HepG2 (cell line): ENCODE data around the gene TYROBP. TPM values are rescaled to one million over a fixed set of nuclear protein-coding genes. Genes with fewer than 3 reads are reported as not detected.

Source experiments
- DNMT1 ChIP-seq: sonication (generic); formaldehyde crosslinking; IDR thresholded peaks from 2 replicates; pipeline ENCODE4 v1.5.1; 2020; ENCODE audit warnings: mild to moderate bottlenecking, missing genetic modification reagents
- GABPB1 ChIP-seq: IDR thresholded peaks from 2 replicates; pipeline ENCODE4 v1.6.1; 2016; ENCODE audit warnings: mild to moderate bottlenecking, missing genetic modification reagents, moderate library complexity, missing compliant biosample characterization
- HNRNPL ChIP-seq: fragments of 200-400 bp; formaldehyde crosslinking; IDR thresholded peaks from 2 replicates; pipeline ENCODE4 v1.6.1; 2017; ENCODE audit warnings: mild to moderate bottlenecking, low read depth, low read length
- HNRNPLL ChIP-seq: fragments of 200-400 bp; formaldehyde crosslinking; IDR thresholded peaks from 2 replicates; pipeline ENCODE4 v1.6.1; 2017; ENCODE audit warnings: mild to moderate bottlenecking, low read depth, low read length; ENCODE audit not compliant: poor library complexity, severe bottlenecking
- KDM1A ChIP-seq: IDR thresholded peaks from 2 replicates; pipeline ENCODE4 v1.6.1; 2016; ENCODE audit warnings: missing compliant biosample characterization
- MYC ChIP-seq: sonication (generic); formaldehyde crosslinking; IDR thresholded peaks from 2 replicates; pipeline ENCODE4 v1.9.0; 2021; ENCODE audit warnings: missing genetic modification reagents, borderline replicate concordance
- NR2C2 ChIP-seq: sonication (generic); formaldehyde crosslinking; IDR thresholded peaks from 2 replicates; pipeline ENCODE4 v1.4.0; 2020; ENCODE audit warnings: missing genetic modification reagents, mild to moderate bottlenecking, moderate library complexity, borderline replicate concordance
- RFX1 ChIP-seq: fragments of 450-650 bp; IDR thresholded peaks from 2 replicates; pipeline ENCODE4 v1.6.1; 2017
- RFX3 ChIP-seq: IDR thresholded peaks from 2 replicates; pipeline ENCODE4 v1.6.1; 2016; ENCODE audit warnings: missing biosample characterization, missing genetic modification reagents
- SAP130 ChIP-seq: IDR thresholded peaks from 2 replicates; pipeline ENCODE4 v1.6.1; 2016; ENCODE audit warnings: low read depth
- SKIL ChIP-seq: sonication (generic); formaldehyde crosslinking; IDR thresholded peaks from 2 replicates; pipeline ENCODE4 v1.8.0; 2022; ENCODE audit warnings: missing genetic modification reagents, mild to moderate bottlenecking, moderate library complexity, borderline replicate concordance
- SP4 ChIP-seq: sonication (generic); formaldehyde crosslinking; IDR thresholded peaks from 2 replicates; pipeline ENCODE4 v1.8.1; 2023; ENCODE audit warnings: mild to moderate bottlenecking, missing genetic modification reagents
- ZFY ChIP-seq: sonication (generic); formaldehyde crosslinking; IDR thresholded peaks from 2 replicates; pipeline ENCODE4 v1.4.0; 2020; ENCODE audit warnings: missing genetic modification reagents
- ZIK1 ChIP-seq: sonication (generic); formaldehyde crosslinking; IDR thresholded peaks from 2 replicates; pipeline ENCODE4 v1.5.0; 2020; ENCODE audit warnings: mild to moderate bottlenecking, low read depth, missing genetic modification reagents, borderline replicate concordance
- ZNF235 ChIP-seq: sonication (generic); formaldehyde crosslinking; IDR thresholded peaks from 2 replicates; pipeline ENCODE4 v1.8.1; 2023; ENCODE audit warnings: mild to moderate bottlenecking, missing genetic modification reagents, borderline replicate concordance
- ZNF33B ChIP-seq: sonication (generic); formaldehyde crosslinking; IDR thresholded peaks from 2 replicates; pipeline ENCODE4 v1.5.1; 2020; ENCODE audit warnings: mild to moderate bottlenecking, missing genetic modification reagents
- ZNF557 ChIP-seq: sonication (generic); formaldehyde crosslinking; IDR thresholded peaks from 2 replicates; pipeline ENCODE4 v1.4.0; 2020; ENCODE audit warnings: missing genetic modification reagents
- polyA plus RNA-seq, 8 experiments: library from polyadenylated mRNA; depleted of rRNA in 3 of 8; stranded (reverse) in 7 of 8; unstranded in 1 of 8; fragments of >200 nt; fragmentation: Illumina TruSeq in 4 of 8; extraction: Trizol in 4 of 8; gene quantifications; 2 replicates each; pipeline versions ENCODE4 v1.2.1 to v1.2.3, GENCODE V29; 2011 to 2016; ENCODE audit warnings: low read depth in 4 of 8, missing spikeins in 1 of 8, mixed read lengths in 1 of 8; ENCODE audit not compliant: insufficient read depth in 1 of 8
- total RNA-seq, 5 experiments: library from RNA; depleted of rRNA; stranded (reverse); fragments of >200 nt; fragmentation: Illumina TruSeq; extraction: Trizol; gene quantifications; 2 replicates each; pipeline ENCODE4 v1.2.3, GENCODE V29; 2016; ENCODE audit warnings: low read depth in 1 of 5
- TF ChIP-seq, protein P1 (sequence below): sonication (generic); formaldehyde crosslinking; conservative IDR thresholded peaks from 2 replicates; pipeline ENCODE4 v1.8.0; 2022; ENCODE audit warnings: mild to moderate bottlenecking, moderate library complexity, missing genetic modification reagents
- TF ChIP-seq, protein P2 (sequence below): sonication (generic); formaldehyde crosslinking; IDR thresholded peaks from 2 replicates; pipeline ENCODE4 v1.5.1; 2020; ENCODE audit warnings: mild to moderate bottlenecking, missing genetic modification reagents, moderate library complexity

The TYROBP gene
- total and polyA plus RNA-seq, 2 of the 13 experiments (the other 11 are each of a cell fraction or from before 2014, with no cell fraction given), result not detected

DNA sequence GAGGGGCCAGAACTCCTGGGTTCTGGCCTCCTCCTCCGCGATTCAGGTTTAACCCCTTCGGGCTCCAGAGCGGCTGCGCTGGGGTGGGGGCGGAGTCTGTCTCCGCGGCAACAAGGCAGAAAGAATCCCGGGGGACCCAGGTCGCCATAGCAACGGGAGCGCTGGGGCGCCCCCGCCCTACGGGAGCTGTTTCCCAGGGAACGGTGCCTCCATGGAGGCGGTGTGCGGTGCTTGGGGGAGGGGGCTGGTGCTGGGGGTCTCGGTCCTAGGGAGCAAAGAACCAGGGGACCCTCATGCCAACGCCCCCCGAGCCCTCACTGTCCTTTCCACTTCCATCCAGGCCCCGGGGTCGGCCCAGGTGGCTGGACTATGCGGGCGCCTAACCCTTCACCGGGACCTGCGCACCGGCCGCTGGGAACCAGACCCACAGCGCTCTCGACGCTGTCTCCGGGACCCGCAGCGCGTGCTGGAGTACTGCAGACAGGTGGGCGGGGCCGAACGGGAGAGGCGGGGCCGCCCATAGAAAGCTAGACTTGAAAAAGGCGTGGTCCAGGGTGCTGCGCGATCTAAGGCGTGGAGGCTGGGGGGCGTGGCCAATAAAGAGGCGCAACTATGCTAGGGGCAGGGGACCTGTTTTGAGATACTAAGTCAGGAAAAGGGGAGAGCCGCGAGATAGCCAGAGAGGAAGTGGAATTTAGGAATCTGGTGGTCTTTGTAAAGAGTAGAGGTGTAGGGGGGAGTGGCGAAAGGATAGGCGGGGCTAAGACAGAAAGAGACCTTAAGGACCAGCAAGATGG is 38.6 kb downstream of the TYROBP start (continued):
- TF ChIP-seq ZIK1 (no peak), KDM1A (CRISPR knock-in tag) (no peak), MYC (CRISPR knock-in tag) (no peak), ZNF557 (CRISPR knock-in tag) (no peak), SAP130 (CRISPR knock-in tag) (peak; percentile 35; the same call in 1 of the 2 replicates), ZFY (CRISPR knock-in tag) (no peak), ZNF33B (CRISPR knock-in tag) (no peak), NR2C2 (CRISPR knock-in tag) (no peak), GABPB1 (CRISPR knock-in tag) (peak; percentile 29; the same call in 1 of the 2 replicates), SKIL (no peak), ZNF235 (no peak), HNRNPL (no peak), RFX1 (peak; percentile 51), HNRNPLL (peak; percentile 98), DNMT1 (CRISPR knock-in tag) (no peak), RFX3 (CRISPR knock-in tag) (peak; percentile 49; the same call in 1 of the 2 replicates), SP4 (no peak)
- TF ChIP-seq, protein P1, sequence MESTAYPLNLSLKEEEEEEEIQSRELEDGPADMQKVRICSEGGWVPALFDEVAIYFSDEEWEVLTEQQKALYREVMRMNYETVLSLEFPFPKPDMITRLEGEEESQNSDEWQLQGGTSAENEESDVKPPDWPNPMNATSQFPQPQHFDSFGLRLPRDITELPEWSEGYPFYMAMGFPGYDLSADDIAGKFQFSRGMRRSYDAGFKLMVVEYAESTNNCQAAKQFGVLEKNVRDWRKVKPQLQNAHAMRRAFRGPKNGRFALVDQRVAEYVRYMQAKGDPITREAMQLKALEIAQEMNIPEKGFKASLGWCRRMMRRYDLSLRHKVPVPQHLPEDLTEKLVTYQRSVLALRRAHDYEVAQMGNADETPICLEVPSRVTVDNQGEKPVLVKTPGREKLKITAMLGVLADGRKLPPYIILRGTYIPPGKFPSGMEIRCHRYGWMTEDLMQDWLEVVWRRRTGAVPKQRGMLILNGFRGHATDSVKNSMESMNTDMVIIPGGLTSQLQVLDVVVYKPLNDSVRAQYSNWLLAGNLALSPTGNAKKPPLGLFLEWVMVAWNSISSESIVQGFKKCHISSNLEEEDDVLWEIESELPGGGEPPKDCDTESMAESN, result no peak
- TF ChIP-seq, protein P2, sequence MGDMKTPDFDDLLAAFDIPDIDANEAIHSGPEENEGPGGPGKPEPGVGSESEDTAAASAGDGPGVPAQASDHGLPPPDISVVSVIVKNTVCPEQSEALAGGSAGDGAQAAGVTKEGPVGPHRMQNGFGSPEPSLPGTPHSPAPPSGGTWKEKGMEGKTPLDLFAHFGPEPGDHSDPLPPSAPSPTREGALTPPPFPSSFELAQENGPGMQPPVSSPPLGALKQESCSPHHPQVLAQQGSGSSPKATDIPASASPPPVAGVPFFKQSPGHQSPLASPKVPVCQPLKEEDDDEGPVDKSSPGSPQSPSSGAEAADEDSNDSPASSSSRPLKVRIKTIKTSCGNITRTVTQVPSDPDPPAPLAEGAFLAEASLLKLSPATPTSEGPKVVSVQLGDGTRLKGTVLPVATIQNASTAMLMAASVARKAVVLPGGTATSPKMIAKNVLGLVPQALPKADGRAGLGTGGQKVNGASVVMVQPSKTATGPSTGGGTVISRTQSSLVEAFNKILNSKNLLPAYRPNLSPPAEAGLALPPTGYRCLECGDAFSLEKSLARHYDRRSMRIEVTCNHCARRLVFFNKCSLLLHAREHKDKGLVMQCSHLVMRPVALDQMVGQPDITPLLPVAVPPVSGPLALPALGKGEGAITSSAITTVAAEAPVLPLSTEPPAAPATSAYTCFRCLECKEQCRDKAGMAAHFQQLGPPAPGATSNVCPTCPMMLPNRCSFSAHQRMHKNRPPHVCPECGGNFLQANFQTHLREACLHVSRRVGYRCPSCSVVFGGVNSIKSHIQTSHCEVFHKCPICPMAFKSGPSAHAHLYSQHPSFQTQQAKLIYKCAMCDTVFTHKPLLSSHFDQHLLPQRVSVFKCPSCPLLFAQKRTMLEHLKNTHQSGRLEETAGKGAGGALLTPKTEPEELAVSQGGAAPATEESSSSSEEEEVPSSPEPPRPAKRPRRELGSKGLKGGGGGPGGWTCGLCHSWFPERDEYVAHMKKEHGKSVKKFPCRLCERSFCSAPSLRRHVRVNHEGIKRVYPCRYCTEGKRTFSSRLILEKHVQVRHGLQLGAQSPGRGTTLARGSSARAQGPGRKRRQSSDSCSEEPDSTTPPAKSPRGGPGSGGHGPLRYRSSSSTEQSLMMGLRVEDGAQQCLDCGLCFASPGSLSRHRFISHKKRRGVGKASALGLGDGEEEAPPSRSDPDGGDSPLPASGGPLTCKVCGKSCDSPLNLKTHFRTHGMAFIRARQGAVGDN (CRISPR knock-in tag), result peak; percentile 21; the same call in 1 of the 2 replicates
